ENCODE measurements around the gene MYH10. TPM values are rescaled to one million over a fixed set of nuclear protein-coding genes. Genes with fewer than 3 reads are reported as not detected.
A peak's percentile ranks its signal among the peaks of the same experiment; 100 is the strongest.

MYH10 gene
- total RNA-seq, 2 donors from 2014 or later: 23.3 to 30.3 TPM

DNA sequence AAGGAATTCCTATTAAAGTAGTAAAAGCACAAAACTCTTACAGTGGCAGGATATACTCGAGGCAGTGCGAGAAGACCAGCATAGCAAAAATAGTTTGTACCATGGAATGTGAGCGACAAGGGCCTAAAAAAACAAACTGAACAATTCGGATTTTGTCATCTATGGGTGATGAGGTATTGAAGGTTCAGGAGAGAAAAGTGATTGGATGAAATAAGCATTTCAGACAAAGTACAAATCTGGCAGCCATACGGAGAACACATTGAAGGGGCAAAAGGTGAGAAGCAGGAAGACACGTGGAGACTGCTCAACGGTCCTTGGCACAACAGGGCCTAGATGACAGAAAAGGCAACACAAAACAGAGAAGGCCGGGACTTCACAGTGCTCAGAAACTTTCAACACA, 22.5 kb downstream of the MYH10 start:
- H3K36me3 ChIP-seq (replicated peaks in 1 of 2; ENCODE audit: insufficient read depth in 1 of 2, low read depth in 2 of 2): no peaks in the 10 kb centered on the region
- no peaks in the 10 kb centered on the region for H3K27me3 ChIP-seq
- intact Hi-C loops (cut with DNase I): no loop called here
- WGBS, 2 donors: 84 to 89% methylated on average over 8 of the region's 8 CpGs
- no peak for TF ChIP-seq POLR2A (IDR thresholded peaks at IDR 0.05)
- TF ChIP-seq, protein P1, sequence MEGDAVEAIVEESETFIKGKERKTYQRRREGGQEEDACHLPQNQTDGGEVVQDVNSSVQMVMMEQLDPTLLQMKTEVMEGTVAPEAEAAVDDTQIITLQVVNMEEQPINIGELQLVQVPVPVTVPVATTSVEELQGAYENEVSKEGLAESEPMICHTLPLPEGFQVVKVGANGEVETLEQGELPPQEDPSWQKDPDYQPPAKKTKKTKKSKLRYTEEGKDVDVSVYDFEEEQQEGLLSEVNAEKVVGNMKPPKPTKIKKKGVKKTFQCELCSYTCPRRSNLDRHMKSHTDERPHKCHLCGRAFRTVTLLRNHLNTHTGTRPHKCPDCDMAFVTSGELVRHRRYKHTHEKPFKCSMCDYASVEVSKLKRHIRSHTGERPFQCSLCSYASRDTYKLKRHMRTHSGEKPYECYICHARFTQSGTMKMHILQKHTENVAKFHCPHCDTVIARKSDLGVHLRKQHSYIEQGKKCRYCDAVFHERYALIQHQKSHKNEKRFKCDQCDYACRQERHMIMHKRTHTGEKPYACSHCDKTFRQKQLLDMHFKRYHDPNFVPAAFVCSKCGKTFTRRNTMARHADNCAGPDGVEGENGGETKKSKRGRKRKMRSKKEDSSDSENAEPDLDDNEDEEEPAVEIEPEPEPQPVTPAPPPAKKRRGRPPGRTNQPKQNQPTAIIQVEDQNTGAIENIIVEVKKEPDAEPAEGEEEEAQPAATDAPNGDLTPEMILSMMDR (IDR thresholded peaks at IDR 0.05): no peak
- DNase-seq: no peak
- no peak overlapping the region for H3K27ac ChIP-seq
- peaks cover 9% of the 10 kb centered on the region for H3K4me1 ChIP-seq
- no peaks in the 10 kb centered on the region for H3K9me3 ChIP-seq
- H3K4me3 ChIP-seq: no peak overlapping the region
- ATAC-seq: no peak

DNA sequence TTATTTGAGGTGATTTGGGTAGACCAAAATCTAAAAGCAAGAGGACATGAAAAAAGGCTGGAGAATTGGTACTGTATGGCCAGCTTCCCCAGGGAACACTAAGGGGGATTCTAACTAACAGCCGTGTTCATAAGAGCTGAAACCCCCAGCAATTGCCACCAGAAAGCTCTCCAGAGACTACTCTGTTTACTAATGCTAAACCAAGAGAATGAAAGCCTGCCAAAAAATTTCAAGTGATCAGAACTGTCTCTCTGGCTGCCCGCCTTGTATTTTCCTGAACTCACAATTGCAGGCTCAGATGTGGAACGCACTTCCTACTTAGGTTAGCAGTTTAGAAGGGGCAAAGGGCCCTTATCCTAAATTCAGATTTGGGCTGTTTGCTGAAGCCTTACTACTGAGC, 24.1 kb downstream of the MYH10 start:
- ATAC-seq (no peak), DNase-seq (no peak)

DNA sequence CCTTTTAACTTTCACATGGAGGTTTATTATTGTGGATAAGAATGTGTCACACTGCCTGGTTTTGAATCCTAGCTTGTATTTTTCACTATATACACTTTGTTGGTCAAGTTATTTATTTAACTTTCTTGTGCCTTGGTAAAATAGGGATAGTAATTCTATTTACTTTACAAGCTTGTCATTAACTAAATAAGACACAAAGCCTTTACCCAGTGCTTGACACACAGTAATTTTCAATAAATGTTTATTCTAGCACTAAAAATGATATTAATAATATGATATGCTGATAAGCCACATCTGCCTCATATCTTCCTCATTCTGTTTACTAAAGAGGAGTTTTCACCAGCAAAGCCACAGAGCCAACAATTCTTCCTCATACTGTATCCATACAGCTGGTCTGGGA, 27.8 kb downstream of the MYH10 start:
- no peaks in the 10 kb centered on the region for H3K9me3 ChIP-seq
- H3K27ac ChIP-seq: no peak overlapping the region
- no peaks in the 10 kb centered on the region for H3K36me3 ChIP-seq (replicated peaks in 1 of 2; ENCODE audit: insufficient read depth in 1 of 2, low read depth in 2 of 2)
- no peak for DNase-seq
- intact Hi-C loops (cut with DNase I): no loop called here
- H3K4me1 ChIP-seq: peaks cover 9% of the 10 kb centered on the region
- ATAC-seq: no peak
- TF ChIP-seq, protein P1 (IDR thresholded peaks at IDR 0.05): no peak
- no peak for TF ChIP-seq POLR2A (IDR thresholded peaks at IDR 0.05)
- H3K27me3 ChIP-seq: no peaks in the 10 kb centered on the region
- H3K4me3 ChIP-seq: no peak overlapping the region

More for the DNA sequence above, 24.1 kb downstream of the MYH10 start:
- intact Hi-C loops (cut with DNase I): no loop called here
- TF ChIP-seq, protein P1 (IDR thresholded peaks at IDR 0.05): no peak
- no peak for TF ChIP-seq POLR2A (IDR thresholded peaks at IDR 0.05)
- Histone ChIP-seq H3K4me3 (no peak overlapping the region), H3K36me3 (replicated peaks in 1 of 2; ENCODE audit: insufficient read depth in 1 of 2, low read depth in 2 of 2) (no peaks in the 10 kb centered on the region), H3K4me1 (peaks cover 9% of the 10 kb centered on the region), H3K9me3 (no peaks in the 10 kb centered on the region), H3K27ac (peak overlapping the region in 1 of 4 donors; percentile 7), H3K27me3 (no peaks in the 10 kb centered on the region)
- WGBS, 2 donors: 50 to 69% methylated on average over 3 of the region's 3 CpGs

- no peaks in the 10 kb centered on the region for H3K4me1 ChIP-seq
- no peaks in the 10 kb centered on the region for H3K36me3 ChIP-seq (replicated peaks in 1 of 2; ENCODE audit: insufficient read depth in 1 of 2, low read depth in 2 of 2)
- H3K27ac ChIP-seq: no peak overlapping the region
- no peaks in the 10 kb centered on the region for H3K9me3 ChIP-seq
- TF ChIP-seq POLR2A (IDR thresholded peaks at IDR 0.05): no peak
- TF ChIP-seq, protein P1 (IDR thresholded peaks at IDR 0.05): no peak
- 67 to 84% methylated on average over 1 of the region's 1 CpG for WGBS, 2 donors
- intact Hi-C loops (cut with DNase I): no loop called here
- H3K4me3 ChIP-seq: no peak overlapping the region
- ATAC-seq (no peak), DNase-seq (no peak)
- H3K27me3 ChIP-seq: no peaks in the 10 kb centered on the region
Observed at GRCh38 chr17:8599351-8600011, 31.0 kb downstream of the MYH10 start.

- no peak overlapping the region for H3K27ac ChIP-seq
- 81 to 88% methylated on average over 1 of the region's 1 CpG for WGBS, 2 donors
- TF ChIP-seq POLR2A (IDR thresholded peaks at IDR 0.05): no peak
- TF ChIP-seq, protein P1 (IDR thresholded peaks at IDR 0.05): no peak
- intact Hi-C loops (cut with DNase I): no loop called here
- H3K4me1 ChIP-seq: no peaks in the 10 kb centered on the region
- H3K36me3 ChIP-seq (replicated peaks in 1 of 2; ENCODE audit: insufficient read depth in 1 of 2, low read depth in 2 of 2): no peaks in the 10 kb centered on the region
- no peaks in the 10 kb centered on the region for H3K9me3 ChIP-seq
- H3K4me3 ChIP-seq: no peak overlapping the region
- ATAC-seq (no peak), DNase-seq (no peak)
- H3K27me3 ChIP-seq: no peaks in the 10 kb centered on the region
Observed at GRCh38 chr17:8598913-8599312, 31.6 kb downstream of the MYH10 start.

Measured in body of pancreas (tissue), 4 donors.